ENCODE results near the gene LCLAT1.

LCLAT1 gene

DNA sequence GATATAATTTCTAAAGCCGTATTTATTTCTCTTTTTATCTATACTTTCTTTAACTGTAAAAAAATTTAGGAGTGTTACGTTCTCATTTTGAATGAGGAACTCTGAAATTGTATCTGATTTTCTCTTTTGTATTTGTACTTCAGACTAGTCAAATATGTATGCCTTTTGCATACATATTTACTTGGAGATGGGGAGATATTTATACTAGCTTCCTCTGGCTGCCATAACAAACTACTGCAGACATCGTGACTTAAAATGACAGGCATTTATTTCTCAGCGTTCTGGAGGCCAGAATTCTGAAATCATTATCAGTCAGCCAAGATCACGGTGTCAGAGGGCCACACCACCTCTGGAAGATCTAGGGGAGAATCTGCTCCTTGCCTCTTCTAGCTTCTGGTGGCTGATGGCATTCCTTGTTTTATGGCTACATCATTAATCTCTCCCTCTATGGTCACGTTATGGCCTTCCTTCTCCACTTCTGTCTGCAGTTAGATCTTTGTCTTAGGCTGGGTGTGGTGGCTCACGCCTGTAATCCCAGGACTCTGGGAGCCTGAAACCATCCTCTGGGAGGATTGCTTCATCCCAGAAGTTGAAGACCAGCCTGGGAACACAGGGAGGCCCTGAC lies 8.2 kb downstream of the LCLAT1 start:
- peaks cover 94% of the 10 kb centered on the region for H3K79me2 ChIP-seq (ENCODE audit: control insufficient read depth, low read length)
- H3K9me2 ChIP-seq (replicated peaks; ENCODE audit: control insufficient read depth, low read length) = no peaks in the 10 kb centered on the region
- no peaks in the 10 kb centered on the region for H3K9me3 ChIP-seq (ENCODE audit: control insufficient read depth, insufficient read depth, low read length)
- no peaks in the 10 kb centered on the region for H3K27me3 ChIP-seq (ENCODE audit: control insufficient read depth, low read length)
- H4K20me1 ChIP-seq (ENCODE audit: control insufficient read depth, insufficient read depth, low read depth, low read length) = no peaks in the 10 kb centered on the region
- H3K36me3 ChIP-seq (ENCODE audit: control insufficient read depth, low read length) = peaks cover 8% of the 10 kb centered on the region; the same call in 1 of the 2 replicates
- no peak overlapping the region for H3K27ac ChIP-seq (ENCODE audit: low read depth, low read length)
- TF ChIP-seq, protein P1, sequence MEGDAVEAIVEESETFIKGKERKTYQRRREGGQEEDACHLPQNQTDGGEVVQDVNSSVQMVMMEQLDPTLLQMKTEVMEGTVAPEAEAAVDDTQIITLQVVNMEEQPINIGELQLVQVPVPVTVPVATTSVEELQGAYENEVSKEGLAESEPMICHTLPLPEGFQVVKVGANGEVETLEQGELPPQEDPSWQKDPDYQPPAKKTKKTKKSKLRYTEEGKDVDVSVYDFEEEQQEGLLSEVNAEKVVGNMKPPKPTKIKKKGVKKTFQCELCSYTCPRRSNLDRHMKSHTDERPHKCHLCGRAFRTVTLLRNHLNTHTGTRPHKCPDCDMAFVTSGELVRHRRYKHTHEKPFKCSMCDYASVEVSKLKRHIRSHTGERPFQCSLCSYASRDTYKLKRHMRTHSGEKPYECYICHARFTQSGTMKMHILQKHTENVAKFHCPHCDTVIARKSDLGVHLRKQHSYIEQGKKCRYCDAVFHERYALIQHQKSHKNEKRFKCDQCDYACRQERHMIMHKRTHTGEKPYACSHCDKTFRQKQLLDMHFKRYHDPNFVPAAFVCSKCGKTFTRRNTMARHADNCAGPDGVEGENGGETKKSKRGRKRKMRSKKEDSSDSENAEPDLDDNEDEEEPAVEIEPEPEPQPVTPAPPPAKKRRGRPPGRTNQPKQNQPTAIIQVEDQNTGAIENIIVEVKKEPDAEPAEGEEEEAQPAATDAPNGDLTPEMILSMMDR (IDR thresholded peaks at IDR 0.05; ENCODE audit: low read depth, low read length, poor library complexity, severe bottlenecking) = no peak
- no peak for TF ChIP-seq EZH2phosphoT487 (IDR thresholded peaks at IDR 0.05; ENCODE audit: borderline replicate concordance, low read length)
- H3K4me3 ChIP-seq (ENCODE audit: low read length) = no peak overlapping the region
- H3K4me1 ChIP-seq (ENCODE audit: control insufficient read depth, low read length) = peaks cover 12% of the 10 kb centered on the region
- H3K4me2 ChIP-seq (ENCODE audit: low read length) = no peak overlapping the region
- no peaks in the 10 kb centered on the region for H3F3A ChIP-seq (ENCODE audit: control insufficient read depth, insufficient read depth)

DNA sequence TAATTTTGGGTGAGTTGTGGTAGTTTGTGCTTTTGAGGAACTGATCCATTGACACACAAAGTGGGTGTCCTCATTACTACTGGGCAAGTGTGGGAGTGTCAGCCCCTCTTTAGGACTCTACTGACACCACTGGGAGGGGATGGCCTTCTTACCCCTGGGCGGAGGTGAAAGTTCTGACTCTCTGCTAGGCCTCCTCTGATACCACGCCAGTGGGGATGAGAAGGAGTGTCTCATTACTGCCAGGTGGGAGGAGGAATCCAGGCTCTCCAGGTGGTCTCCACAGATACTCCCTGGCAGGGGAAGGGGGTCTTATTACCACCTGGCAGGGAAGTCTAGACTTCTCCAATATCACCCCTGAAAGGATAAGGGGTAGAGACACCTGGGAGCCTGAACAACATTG lies 9.1 kb downstream of the LCLAT1 start:
- H3F3A ChIP-seq (ENCODE audit: control insufficient read depth, insufficient read depth) = no peaks in the 10 kb centered on the region
- H3K9me2 ChIP-seq (replicated peaks; ENCODE audit: control insufficient read depth, low read length) = no peaks in the 10 kb centered on the region
- H3K4me3 ChIP-seq (ENCODE audit: low read length) = no peak overlapping the region
- H3K4me2 ChIP-seq (ENCODE audit: low read length) = no peak overlapping the region
- no peaks in the 10 kb centered on the region for H3K9me3 ChIP-seq (ENCODE audit: control insufficient read depth, insufficient read depth, low read length)
- H3K36me3 ChIP-seq (ENCODE audit: control insufficient read depth, low read length) = peaks cover 6% of the 10 kb centered on the region; the same call in 1 of the 2 replicates
- H3K27ac ChIP-seq (ENCODE audit: low read depth, low read length) = no peak overlapping the region
- H3K27me3 ChIP-seq (ENCODE audit: control insufficient read depth, low read length) = no peaks in the 10 kb centered on the region
- H3K79me2 ChIP-seq (ENCODE audit: control insufficient read depth, low read length) = peaks cover 94% of the 10 kb centered on the region
- H4K20me1 ChIP-seq (ENCODE audit: control insufficient read depth, insufficient read depth, low read depth, low read length) = no peaks in the 10 kb centered on the region
- H3K4me1 ChIP-seq (ENCODE audit: control insufficient read depth, low read length) = peaks cover 12% of the 10 kb centered on the region
- no peak for TF ChIP-seq EZH2phosphoT487 (IDR thresholded peaks at IDR 0.05; ENCODE audit: borderline replicate concordance, low read length)
- TF ChIP-seq, protein P1 (IDR thresholded peaks at IDR 0.05; ENCODE audit: low read depth, low read length, poor library complexity, severe bottlenecking) = no peak

DNA sequence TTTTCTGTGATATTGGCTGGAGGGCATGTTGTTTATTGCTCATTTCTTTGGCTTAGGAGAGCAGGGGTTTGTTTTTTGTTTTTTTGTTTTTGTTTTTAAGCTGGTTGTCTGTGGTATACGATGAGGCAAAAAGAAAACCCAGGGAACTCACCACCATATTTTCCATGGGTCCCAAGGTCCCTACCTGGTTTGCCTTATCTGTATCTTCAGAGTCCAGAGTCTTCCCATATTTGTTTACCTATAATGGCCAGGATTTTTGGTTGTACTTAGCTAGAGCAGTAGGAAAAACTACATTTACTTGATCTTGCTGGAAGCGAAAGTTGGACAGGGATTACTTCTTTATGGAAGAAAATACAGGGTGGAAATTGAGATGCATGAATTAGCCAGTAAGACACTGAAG lies 9.5 kb downstream of the LCLAT1 start:
- Histone ChIP-seq H3K27ac (ENCODE audit: low read depth, low read length) (no peak overlapping the region), H3K36me3 (ENCODE audit: control insufficient read depth, low read length) (peaks cover 9% of the 10 kb centered on the region; the same call in 1 of the 2 replicates), H3K9me2 (replicated peaks; ENCODE audit: control insufficient read depth, low read length) (no peaks in the 10 kb centered on the region), H3K27me3 (ENCODE audit: control insufficient read depth, low read length) (no peaks in the 10 kb centered on the region), H3K4me3 (ENCODE audit: low read length) (no peak overlapping the region), H3K4me1 (ENCODE audit: control insufficient read depth, low read length) (peaks cover 12% of the 10 kb centered on the region), H3F3A (ENCODE audit: control insufficient read depth, insufficient read depth) (no peaks in the 10 kb centered on the region), H3K79me2 (ENCODE audit: control insufficient read depth, low read length) (peaks cover 95% of the 10 kb centered on the region), H3K4me2 (ENCODE audit: low read length) (no peak overlapping the region), H3K9me3 (ENCODE audit: control insufficient read depth, insufficient read depth, low read length) (no peaks in the 10 kb centered on the region), H4K20me1 (ENCODE audit: control insufficient read depth, insufficient read depth, low read depth, low read length) (no peaks in the 10 kb centered on the region)
- TF ChIP-seq, protein P1 (IDR thresholded peaks at IDR 0.05; ENCODE audit: low read depth, low read length, poor library complexity, severe bottlenecking) = no peak
- no peak for TF ChIP-seq EZH2phosphoT487 (IDR thresholded peaks at IDR 0.05; ENCODE audit: borderline replicate concordance, low read length)

Measured in DOHH2 (cell line).